Measurements from ENCODE around the gene HTR2A. TPM values are rescaled to one million over a fixed set of nuclear protein-coding genes. Genes with fewer than 3 reads are reported as not detected.
A peak's percentile ranks its signal among the peaks of the same experiment; 100 is the strongest.

Gene HTR2A
- total and polyA plus RNA-seq, 8 donors = 0.03 to 0.18 (median 0.08) TPM; not detected in 5

DNA sequence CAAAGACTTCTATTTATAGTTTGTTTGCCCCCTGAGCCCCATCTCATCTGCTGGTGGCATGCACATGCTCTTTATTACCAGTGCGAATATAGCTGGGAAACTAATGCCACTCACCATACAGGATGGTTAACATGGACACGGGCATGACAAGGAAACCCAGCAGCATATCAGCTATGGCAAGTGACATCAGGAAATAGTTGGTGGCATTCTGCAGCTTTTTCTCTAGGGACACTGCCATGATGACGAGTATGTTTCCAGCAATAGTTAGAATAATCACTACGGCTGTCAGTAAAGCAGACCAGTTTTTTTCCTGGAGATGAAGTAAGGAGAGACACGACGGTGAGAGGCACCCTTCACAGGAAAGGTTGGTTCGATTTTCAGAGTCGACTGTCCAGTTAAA, 1.5 kb downstream of the HTR2A start:
- no peak overlapping the region for H3K27ac ChIP-seq
- intact Hi-C loops (cut with DNase I) = no loop called here
- ATAC-seq (no peak), FAIRE-seq (no peak), DNase-seq (no peak)
- no peaks in the 10 kb centered on the region for H3K9me3 ChIP-seq
- H3K27me3 ChIP-seq = no peaks in the 10 kb centered on the region
- H3K4me1 ChIP-seq = no peaks in the 10 kb centered on the region
- H3K36me3 ChIP-seq = no peaks in the 10 kb centered on the region
- H3K4me3 ChIP-seq = no peak overlapping the region
- TF ChIP-seq, protein P1, sequence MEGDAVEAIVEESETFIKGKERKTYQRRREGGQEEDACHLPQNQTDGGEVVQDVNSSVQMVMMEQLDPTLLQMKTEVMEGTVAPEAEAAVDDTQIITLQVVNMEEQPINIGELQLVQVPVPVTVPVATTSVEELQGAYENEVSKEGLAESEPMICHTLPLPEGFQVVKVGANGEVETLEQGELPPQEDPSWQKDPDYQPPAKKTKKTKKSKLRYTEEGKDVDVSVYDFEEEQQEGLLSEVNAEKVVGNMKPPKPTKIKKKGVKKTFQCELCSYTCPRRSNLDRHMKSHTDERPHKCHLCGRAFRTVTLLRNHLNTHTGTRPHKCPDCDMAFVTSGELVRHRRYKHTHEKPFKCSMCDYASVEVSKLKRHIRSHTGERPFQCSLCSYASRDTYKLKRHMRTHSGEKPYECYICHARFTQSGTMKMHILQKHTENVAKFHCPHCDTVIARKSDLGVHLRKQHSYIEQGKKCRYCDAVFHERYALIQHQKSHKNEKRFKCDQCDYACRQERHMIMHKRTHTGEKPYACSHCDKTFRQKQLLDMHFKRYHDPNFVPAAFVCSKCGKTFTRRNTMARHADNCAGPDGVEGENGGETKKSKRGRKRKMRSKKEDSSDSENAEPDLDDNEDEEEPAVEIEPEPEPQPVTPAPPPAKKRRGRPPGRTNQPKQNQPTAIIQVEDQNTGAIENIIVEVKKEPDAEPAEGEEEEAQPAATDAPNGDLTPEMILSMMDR (IDR thresholded peaks at IDR 0.05) = no peak
- 56 to 72% methylated on average over 8 of the region's 8 CpGs for WGBS, 2 donors

- H3K27ac ChIP-seq = no peak overlapping the region
- ATAC-seq = no peak
Observed at GRCh38 chr13:46894568-46894967, 2.3 kb downstream of the HTR2A start.

DNA sequence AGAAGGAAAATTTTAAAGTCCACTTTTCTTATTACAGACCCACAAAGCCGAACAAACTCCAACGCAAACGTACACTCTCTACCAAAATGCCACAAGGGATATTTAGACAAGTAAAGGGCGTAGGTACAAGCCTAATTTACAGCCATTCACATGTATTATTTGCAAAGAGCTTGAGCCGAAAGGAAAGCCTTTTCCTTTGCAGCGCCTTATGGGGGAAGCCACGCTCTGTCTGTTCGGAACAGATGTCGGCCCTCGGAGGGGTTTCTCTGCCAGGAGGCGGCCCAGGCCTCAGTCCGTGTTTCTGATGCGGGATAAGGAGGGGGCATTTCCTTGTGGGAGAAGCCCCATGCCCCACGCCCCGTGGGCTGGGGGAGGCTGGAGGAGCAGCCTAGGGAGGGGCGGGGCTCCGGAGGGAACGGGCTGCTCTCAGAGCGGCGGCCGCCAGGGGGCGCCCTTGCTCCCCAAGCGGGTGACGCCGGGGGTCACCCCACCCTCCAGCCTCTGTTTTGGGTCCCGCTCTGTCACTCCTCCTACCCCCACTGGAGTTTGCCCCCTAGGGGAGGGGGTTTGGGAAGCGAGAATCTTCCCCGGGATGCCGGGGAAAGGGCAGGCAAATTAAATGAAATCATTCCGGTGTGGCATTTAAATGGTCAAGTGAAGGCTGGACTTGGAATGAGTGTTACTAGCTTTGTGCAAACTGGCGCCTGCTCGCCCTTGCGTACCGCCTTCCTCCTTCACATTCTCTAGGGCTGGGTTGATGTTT, 2.9 kb downstream of the HTR2A start:
- DNase-seq = peak; percentile 32 to 89 (median 70)
- WGBS, 2 donors = 1 to 2% methylated on average over 24 to 34 of the region's 34 CpGs
- peak; percentile 92 to 96 (median 96) for ATAC-seq
- TF ChIP-seq, protein P1 (IDR thresholded peaks at IDR 0.05) = peak; percentile 97 to 98 (median 98)
- Histone ChIP-seq H3K9me3 (no peaks in the 10 kb centered on the region), H3K36me3 (no peaks in the 10 kb centered on the region), H3K4me1 (no peaks in the 10 kb centered on the region), H3K27me3 (no peaks in the 10 kb centered on the region), H3K4me3 (peak overlapping the region; percentile 18 to 56 (median 38)), H3K27ac (no peak overlapping the region)
- intact Hi-C loops (cut with DNase I) = no loop called here
- FAIRE-seq = no peak

More at GRCh38 chr13:46894568-46894967, 2.3 kb downstream of the HTR2A start:
- intact Hi-C loops (cut with DNase I) = no loop called here
- H3K4me3 ChIP-seq = peak overlapping the region in 1 of 4 donors; percentile 56
- TF ChIP-seq, protein P1 (IDR thresholded peaks at IDR 0.05) = no peak
- no peak for DNase-seq
- FAIRE-seq = no peak
- no peaks in the 10 kb centered on the region for H3K9me3 ChIP-seq
- no peaks in the 10 kb centered on the region for H3K36me3 ChIP-seq
- no peaks in the 10 kb centered on the region for H3K27me3 ChIP-seq
- H3K4me1 ChIP-seq = no peaks in the 10 kb centered on the region

DNA sequence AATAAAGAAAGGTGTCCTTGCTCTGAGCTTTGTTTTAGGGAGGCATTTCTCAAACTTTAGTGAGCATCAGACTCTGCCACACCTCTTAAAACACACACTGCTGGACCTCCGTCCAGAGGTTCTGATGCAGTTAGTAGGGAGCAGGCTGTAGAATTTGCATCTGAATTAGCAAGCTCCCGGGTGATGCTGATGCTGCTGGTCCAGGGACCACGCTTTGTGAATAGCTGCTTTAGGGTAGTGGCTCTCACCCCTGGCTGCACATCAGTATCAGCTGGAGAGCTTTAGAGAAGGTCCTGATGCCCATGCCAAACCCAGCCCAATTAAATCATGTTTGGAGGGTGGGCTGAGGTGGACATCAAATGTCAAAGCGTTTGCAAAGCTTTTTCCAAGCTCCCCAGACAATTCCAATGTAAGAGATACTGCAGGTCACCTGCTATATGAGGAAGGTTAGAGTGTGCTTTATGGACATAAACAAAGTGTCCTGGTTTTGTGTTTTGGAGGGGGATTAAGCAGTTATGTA, 3.6 kb downstream of the HTR2A start:
- Histone ChIP-seq H3K9me3 (no peaks in the 10 kb centered on the region), H3K36me3 (no peaks in the 10 kb centered on the region), H3K4me1 (no peaks in the 10 kb centered on the region), H3K27ac (no peak overlapping the region), H3K27me3 (no peaks in the 10 kb centered on the region), H3K4me3 (peak overlapping the region in 2 of 4 donors; percentile 53 to 56)
- 38 to 54% methylated on average over 4 of the region's 4 CpGs for WGBS, 2 donors
- no peak for FAIRE-seq
- intact Hi-C loops (cut with DNase I) = no loop called here
- TF ChIP-seq, protein P1 (IDR thresholded peaks at IDR 0.05) = no peak
- ATAC-seq = peak in 1 of 4 donors; percentile 10
- DNase-seq = no peak

GRCh38 chr13:46885018-46885417, 11.8 kb downstream of the HTR2A start:
- Histone ChIP-seq H3K4me3 (no peak overlapping the region), H3K4me1 (no peaks in the 10 kb centered on the region), H3K36me3 (no peaks in the 10 kb centered on the region), H3K27me3 (no peaks in the 10 kb centered on the region), H3K9me3 (no peaks in the 10 kb centered on the region), H3K27ac (no peak overlapping the region)
- 68 to 78% methylated on average over 4 of the region's 4 CpGs for WGBS, 2 donors
- TF ChIP-seq, protein P1 (IDR thresholded peaks at IDR 0.05) = no peak
- no peak for DNase-seq
- ATAC-seq = no peak
- FAIRE-seq = no peak
- intact Hi-C loops (cut with DNase I) = no loop called here

Data from pancreas (tissue), 10 donors.